ENCODE results near the gene IL17B.

DNA sequence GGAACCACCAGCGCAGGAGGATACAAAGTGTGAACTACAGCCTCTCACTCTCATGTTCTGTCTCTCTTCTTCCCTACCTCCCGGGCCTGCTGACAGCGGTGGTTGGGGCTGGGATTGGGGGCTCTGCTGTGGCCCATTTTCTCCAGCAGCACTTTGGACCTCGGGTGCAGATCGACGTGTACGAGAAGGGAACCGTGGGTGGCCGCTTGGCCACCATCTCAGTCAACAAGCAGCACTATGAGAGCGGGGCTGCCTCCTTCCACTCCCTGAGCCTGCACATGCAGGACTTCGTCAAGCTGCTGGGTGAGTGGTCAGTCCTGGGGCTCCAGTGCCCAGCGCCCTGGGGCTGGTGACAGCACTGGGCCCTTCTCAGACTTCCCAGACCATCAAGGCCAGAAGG, 16.6 kb downstream of the IL17B start:
- TF ChIP-seq, protein P1, sequence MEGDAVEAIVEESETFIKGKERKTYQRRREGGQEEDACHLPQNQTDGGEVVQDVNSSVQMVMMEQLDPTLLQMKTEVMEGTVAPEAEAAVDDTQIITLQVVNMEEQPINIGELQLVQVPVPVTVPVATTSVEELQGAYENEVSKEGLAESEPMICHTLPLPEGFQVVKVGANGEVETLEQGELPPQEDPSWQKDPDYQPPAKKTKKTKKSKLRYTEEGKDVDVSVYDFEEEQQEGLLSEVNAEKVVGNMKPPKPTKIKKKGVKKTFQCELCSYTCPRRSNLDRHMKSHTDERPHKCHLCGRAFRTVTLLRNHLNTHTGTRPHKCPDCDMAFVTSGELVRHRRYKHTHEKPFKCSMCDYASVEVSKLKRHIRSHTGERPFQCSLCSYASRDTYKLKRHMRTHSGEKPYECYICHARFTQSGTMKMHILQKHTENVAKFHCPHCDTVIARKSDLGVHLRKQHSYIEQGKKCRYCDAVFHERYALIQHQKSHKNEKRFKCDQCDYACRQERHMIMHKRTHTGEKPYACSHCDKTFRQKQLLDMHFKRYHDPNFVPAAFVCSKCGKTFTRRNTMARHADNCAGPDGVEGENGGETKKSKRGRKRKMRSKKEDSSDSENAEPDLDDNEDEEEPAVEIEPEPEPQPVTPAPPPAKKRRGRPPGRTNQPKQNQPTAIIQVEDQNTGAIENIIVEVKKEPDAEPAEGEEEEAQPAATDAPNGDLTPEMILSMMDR (IDR thresholded peaks at IDR 0.05): no peak
- TF ChIP-seq POLR2A (IDR thresholded peaks at IDR 0.05): no peak
